GM18519 (cell line): ENCODE measurements around the gene HS3ST6.
"Not testable (repeated sequence)": the region's sequence is repeated elsewhere in the genome, so short reads cannot be mapped to it uniquely, and the experiment has no call there.

Experiments
- ATAC-seq: cut with Tn5 transposase; IDR thresholded peaks from one replicate; pipeline ENCODE4 v1.9.1; 2021; ENCODE audit warnings: mild to moderate bottlenecking, moderate library complexity; ENCODE audit not compliant: unreplicated experiment, low FRiP score

Gene HS3ST6

GRCh38 chr16:1909561-1910231 lies 8.5 kb downstream of the HS3ST6 start:
- ATAC-seq, result no peak

- ATAC-seq, result no peak
Observed at GRCh38 chr16:1908983-1909382, 9.2 kb downstream of the HS3ST6 start.

DNA sequence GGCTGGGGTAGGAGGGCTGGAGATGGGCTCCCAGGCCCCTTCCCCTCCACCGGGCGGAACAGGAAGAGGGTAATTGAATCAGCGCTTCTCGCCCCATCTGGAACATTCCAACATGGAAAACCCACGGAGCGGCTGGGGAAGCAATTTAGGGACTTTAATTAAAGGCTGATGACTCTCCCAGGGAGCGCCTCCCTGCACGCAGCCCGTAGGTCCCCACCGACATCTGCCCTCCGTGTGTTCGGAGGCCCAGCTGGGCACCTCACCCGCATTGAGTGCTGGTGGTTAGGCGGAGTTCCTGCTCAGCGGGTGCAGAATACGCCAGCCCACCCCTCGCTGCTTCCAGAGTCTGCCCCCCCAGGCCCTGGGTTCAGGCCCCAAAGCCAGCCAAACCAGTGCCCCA lies 10.0 kb downstream of the HS3ST6 start:
- no peak for ATAC-seq

GRCh38 chr16:1907226-1907860 lies 10.9 kb downstream of the HS3ST6 start:
- no peak for ATAC-seq

DNA sequence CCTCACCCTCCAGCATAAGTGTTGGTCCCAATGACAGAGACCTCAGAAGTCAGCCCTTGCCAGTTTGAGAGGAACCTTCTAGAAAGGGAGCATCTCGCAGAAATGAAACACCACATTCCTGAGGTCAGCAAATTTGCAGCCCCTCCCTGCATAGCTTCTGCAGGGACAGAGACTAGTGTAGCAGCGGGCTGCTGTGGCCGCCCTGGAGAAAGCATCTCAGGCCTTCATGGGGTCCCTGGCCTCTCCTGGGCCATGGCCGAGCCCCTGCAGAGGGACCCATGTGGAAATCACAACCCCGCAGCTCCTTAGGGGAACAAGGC lies 11.4 kb downstream of the HS3ST6 start:
- ATAC-seq, result no peak

GRCh38 chr16:1906055-1906845 lies 12.0 kb downstream of the HS3ST6 start:
- no peak for ATAC-seq

DNA sequence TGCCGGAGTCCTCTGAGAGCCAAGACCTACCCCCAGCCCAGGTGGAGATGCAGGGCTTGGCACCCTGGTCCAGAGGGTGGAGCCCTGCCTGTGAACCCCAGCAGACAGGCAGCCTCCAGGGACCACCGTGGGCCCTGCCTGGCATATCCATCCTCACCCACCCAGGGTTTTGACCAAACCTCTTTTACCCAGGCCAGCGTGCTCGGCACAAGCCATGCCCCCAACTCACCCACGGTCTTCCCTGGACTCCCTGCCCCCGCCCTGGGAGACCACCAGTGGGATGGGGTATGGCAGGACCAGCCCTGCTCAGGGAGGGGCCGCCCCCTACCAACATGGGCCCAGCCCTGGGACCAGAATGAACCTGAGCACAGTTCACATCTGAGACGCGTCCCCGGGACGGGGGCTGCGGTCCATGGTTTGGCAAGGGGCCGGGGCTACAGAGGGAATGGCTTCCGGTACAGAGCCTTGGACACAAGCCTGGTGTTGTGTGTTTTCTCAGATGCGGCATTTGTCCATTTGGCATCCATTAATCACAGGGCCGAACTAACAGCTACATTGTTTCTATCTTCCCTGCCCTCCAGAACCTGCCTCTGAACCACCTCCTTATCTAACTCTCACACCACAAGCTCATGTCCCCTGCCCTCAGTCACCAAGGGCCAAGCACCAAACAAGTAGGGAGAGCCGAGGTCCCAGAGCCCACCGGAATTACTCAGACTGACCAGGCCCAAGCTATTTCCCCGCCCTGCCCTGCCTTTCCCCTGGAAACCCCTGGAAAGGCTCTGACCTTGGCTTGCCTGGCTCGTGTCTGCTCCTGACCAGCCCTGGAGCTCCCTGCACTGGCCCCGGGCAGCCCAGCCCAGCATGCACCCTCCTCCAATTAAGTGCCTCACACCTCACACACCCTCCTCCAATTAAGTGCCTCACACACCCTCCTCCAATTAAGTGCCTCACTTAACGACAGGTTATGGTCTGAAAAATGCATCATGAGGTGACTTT lies 14.1 kb downstream of the HS3ST6 start:
- ATAC-seq, result no peak

DNA sequence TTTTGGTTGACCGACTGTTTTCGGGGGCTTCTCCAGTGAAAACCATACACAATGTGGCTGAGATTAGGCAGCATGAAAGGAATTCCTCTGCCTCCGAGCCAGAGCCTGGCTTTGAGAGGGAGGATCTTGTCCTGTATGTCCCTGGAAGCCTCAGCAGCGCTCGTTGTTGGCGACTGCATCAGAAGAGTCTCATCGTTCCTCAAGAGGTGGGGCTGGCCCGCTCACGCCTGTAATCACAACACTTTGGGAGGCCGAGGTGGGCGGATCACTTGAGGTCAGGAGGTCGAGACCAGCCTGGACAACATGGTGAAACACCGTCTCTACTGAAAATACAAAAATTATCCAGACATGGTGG lies 15.0 kb downstream of the HS3ST6 start:
- ATAC-seq, result no peak

- ATAC-seq, result no peak
Observed at GRCh38 chr16:1902547-1903219, 15.5 kb downstream of the HS3ST6 start.

GRCh38 chr16:1900452-1900774 lies 17.8 kb downstream of the HS3ST6 start:
- ATAC-seq, result no peak

- ATAC-seq, result no peak
Observed at GRCh38 chr16:1899641-1900451, 18.4 kb downstream of the HS3ST6 start.

DNA sequence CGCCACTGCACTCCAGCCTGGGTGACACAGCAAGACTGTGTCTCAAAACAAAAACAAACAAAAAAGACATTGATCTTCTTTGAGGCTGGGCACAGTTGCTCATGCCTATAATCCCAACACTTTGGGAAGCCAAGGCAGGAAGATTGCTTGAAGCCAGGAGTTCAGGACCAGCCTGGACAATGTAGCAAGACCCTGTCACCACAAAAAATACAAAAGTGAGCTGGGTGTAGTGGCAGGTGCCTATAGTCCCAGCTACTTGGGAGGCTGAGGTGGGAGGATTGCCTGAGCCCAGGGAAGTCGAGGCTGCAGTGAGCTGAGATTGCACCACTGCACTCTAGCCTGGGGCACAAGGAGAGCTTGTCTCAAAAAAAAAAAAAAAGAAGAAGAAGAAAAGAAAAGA lies 20.5 kb downstream of the HS3ST6 start:
- ATAC-seq, result not testable (repeated sequence)

- ATAC-seq, result no peak
Observed at GRCh38 chr16:1895949-1896675, 22.1 kb downstream of the HS3ST6 start.

- no peak for ATAC-seq
Observed at GRCh38 chr16:1895068-1895467, 23.1 kb downstream of the HS3ST6 start.

GRCh38 chr16:1890708-1891050 lies 27.5 kb downstream of the HS3ST6 start:
- no peak for ATAC-seq

DNA sequence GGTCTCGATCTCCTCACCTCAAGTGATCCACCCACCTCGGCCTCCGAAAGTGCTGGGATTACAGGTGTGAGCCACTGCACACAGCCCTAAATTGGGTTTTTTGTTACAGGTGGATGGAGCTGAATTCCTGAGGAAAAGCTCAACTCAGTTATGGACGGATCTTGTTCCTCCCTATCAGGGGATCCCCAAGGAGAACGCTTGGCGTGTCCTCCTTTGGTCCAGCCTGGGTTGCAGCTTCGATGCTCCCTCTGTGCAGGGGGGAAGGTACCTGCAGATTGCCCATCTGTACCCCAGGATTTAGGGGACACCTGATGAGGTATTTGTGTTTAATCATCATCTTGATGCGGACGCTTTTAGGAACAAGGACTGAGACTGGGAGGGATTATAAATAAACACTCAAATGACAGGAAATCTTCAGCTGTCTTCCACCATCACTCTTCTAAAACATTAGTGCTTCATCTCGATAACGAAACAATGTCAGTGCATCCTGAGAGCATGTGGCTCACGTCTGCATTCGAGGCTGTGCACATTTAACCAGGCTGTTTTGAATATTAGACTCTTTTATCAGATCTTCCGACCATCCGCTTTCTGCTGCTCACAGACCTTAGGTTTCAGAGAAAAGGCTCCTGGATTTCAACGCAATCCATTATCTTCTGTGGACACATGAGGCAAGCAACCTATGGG lies 28.0 kb downstream of the HS3ST6 start:
- no peak for ATAC-seq

DNA sequence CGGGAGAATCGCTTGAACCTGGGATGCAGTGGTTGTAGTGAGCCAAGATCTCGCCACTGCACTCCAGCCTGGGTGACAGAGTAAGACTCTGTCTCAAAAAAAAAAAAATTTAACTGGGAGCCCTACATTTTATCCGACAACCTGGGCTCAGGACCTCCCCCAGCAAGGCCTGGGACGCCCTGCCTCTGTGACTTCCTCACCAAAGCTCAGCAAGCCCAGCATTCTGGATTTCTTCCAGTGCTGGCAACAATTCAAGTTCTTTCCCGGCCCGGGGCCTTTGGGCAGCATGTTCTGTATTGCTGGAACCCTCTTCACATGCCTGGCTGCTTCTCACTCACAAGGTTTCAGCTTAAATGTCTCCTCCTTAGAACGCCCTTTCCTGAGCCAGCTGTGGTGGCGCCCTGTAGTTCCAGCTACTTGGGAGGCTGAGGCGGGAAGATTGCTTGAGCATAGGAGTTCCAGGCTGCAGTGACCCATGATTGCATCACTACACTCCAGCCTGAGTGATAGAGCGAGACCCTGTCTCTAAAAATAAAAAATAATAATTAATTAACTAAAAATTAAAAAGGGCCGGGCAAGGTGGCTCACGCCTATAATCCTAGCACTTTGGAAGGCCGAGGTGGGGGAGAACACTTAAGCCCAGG lies 30.4 kb downstream of the HS3ST6 start:
- no peak for ATAC-seq

DNA sequence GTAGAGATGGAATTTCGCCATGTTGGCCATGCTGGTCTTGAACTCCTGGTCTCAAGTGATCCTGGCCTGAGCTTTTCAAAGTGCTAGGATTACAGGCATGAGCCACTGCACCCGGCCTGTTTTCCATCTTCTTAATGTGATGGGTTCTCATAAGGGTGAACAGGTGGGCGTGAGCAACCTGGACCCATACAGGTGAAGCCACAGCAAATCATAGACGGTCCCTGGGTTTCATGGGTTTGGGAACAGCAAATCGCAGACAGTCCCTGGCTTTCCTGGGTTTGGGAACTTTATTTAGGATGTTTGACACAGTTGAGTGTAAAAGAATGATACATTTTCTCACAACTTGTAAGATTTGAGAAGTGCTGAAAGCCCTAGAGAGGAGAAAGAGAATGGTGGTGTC lies 33.3 kb downstream of the HS3ST6 start:
- ATAC-seq, result no peak
